Measurements from ENCODE around the gene SPG21. TPM values are rescaled to one million over a fixed set of nuclear protein-coding genes. Genes with fewer than 3 reads are reported as not detected.
A peak's percentile ranks its signal among the peaks of the same experiment; 100 is the strongest.

The SPG21 gene
- total and polyA plus RNA-seq, 12 donors, result 51.1 to 121 (median 91.5) TPM

DNA sequence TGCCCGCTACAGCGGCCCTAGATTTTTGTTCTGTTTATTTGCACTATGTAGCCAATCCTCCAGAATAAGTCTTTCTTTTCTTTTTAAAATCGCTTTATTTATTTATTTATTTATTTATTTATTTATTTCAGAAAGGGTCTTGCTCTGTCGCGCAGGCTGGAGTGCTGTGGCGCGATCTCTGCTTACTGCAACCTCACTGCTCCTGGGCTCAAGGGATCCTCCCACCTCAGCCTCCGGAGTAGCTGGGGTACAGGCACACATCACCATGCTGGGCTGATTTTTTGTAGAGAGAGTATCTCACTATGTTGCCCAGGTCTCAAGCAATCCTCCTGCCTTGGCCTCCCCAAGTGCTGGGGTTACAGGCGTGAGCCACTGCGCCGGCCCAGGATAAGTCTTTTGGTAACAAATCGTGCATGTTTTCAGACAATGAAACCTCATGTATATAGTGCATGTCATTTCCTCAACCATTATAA is 40.1 kb upstream of the SPG21 start:
- intact Hi-C loops (cut with DNase I), result no loop called here
- peaks cover 0 to 16% of the 10 kb centered on the region in 2 donors for H3K36me3 ChIP-seq (replicated peaks in 1 of 2)
- H3K4me3 ChIP-seq, result peak overlapping the region in 2 of 4 donors; percentile 73 to 95
- 61 to 64% (median 61%) methylated on average over 12 of the region's 12 CpGs for WGBS, 4 donors
- DNase-seq, result no peak
- TF ChIP-seq POLR2A (IDR thresholded peaks at IDR 0.05), result no peak
- TF ChIP-seq CTCF (IDR thresholded peaks at IDR 0.05), result no peak
- H3K9me3 ChIP-seq (replicated peaks in 1 of 3), result no peaks in the 10 kb centered on the region
- no peaks in the 10 kb centered on the region for H3K27me3 ChIP-seq
- peaks cover 7 to 12% of the 10 kb centered on the region in 2 donors for H3K4me1 ChIP-seq (replicated peaks in 1 of 2)
- peak overlapping the region in 1 of 5 donors; percentile 64 for H3K27ac ChIP-seq

- TF ChIP-seq CTCF (IDR thresholded peaks at IDR 0.05) (peak in 1 of 6 experiments; percentile 15), POLR2A (IDR thresholded peaks at IDR 0.05) (peak; percentile 67 to 79)
- peak; percentile 85 to 94 (median 92) for DNase-seq
- no peaks in the 10 kb centered on the region for H3K27me3 ChIP-seq
- intact Hi-C loops (cut with DNase I), result no loop called here
- 0 to 1% (median 0%) methylated on average over 13 to 73 of the region's 73 CpGs for WGBS, 4 donors
- no peaks in the 10 kb centered on the region for H3K9me3 ChIP-seq (replicated peaks in 1 of 3)
- peak within 1 kb of the TSS; percentile 40 to 95 (median 68) for H3K4me3 ChIP-seq
- H3K4me1 ChIP-seq (replicated peaks in 1 of 2), result peaks cover 7 to 12% of the 10 kb centered on the region in 2 donors
- peaks cover 0 to 19% of the 10 kb centered on the region in 2 donors for H3K36me3 ChIP-seq (replicated peaks in 1 of 2)
- H3K27ac ChIP-seq, result peak within 1 kb of the TSS in 4 of 5 donors; percentile 4 to 64 (median 60)
These were observed 39.4 kb upstream of the SPG21 start, which contains the start of gene MTFMT for GRCh38 chr15:65028921-65029735. Gene MTFMT (minus strand): TSS chr15:65029639. CDS start chr15:65029613, 26 bp downstream.

GRCh38 chr15:65028338-65028737 is 38.6 kb upstream of the SPG21 start:
- no peaks in the 10 kb centered on the region for H3K27me3 ChIP-seq
- no peak overlapping the region for H3K27ac ChIP-seq
- H3K9me3 ChIP-seq (replicated peaks in 1 of 3), result no peaks in the 10 kb centered on the region
- 60 to 66% (median 63%) methylated on average over 10 of the region's 10 CpGs for WGBS, 4 donors
- no peak for DNase-seq
- intact Hi-C loops (cut with DNase I), result no loop called here
- peak overlapping the region in 3 of 4 donors; percentile 14 to 95 (median 73) for H3K4me3 ChIP-seq
- peaks cover 0 to 19% of the 10 kb centered on the region in 2 donors for H3K36me3 ChIP-seq (replicated peaks in 1 of 2)
- no peak for TF ChIP-seq CTCF (IDR thresholded peaks at IDR 0.05)
- no peak for TF ChIP-seq POLR2A (IDR thresholded peaks at IDR 0.05)
- H3K4me1 ChIP-seq (replicated peaks in 1 of 2), result peaks cover 7 to 12% of the 10 kb centered on the region in 2 donors

DNA sequence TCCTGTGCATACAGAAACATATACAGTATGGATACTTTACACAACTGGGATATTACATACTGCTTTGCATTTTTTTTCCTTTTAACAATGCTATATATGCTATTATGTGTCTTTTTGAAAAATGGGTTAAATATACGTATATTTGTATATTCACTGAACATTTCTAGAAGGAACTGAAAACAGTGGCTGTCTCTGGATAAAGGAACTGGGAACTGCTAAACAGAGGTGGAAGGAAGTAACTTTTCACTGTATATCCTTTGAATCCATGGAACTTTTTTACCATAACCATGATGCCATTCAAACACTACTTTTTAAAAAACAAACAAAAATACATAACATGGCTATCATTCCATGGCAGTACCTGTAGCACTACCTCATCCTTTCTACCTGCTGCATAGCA is 37.9 kb upstream of the SPG21 start:
- 72 to 82% (median 75%) methylated on average over 1 of the region's 1 CpG for WGBS, 4 donors
- Histone ChIP-seq H3K4me3 (peak overlapping the region in 1 of 4 donors; percentile 73), H3K27me3 (no peaks in the 10 kb centered on the region), H3K36me3 (replicated peaks in 1 of 2) (peaks cover 0 to 19% of the 10 kb centered on the region in 2 donors), H3K9me3 (replicated peaks in 1 of 3) (no peaks in the 10 kb centered on the region), H3K4me1 (replicated peaks in 1 of 2) (peaks cover 7 to 12% of the 10 kb centered on the region in 2 donors), H3K27ac (no peak overlapping the region)
- no peak for TF ChIP-seq CTCF (IDR thresholded peaks at IDR 0.05)
- intact Hi-C loops (cut with DNase I), result no loop called here
- DNase-seq, result no peak
